GM23338 (cell line): ENCODE results near the gene DCAF11. TPM values are rescaled to one million over a fixed set of nuclear protein-coding genes. Genes with fewer than 3 reads are reported as not detected.

Experiments
- ATAC-seq: fragments of 200-7000 bp; cut with Tn5 transposase; 3 replicates; pipeline ENCODE4 v1.9.1; 2020
- DNase-seq: peaks from one replicate; pipeline ENCODE4 v3.0.0-alpha.2; 2015; ENCODE audit warnings: low spot score
- H2AFZ ChIP-seq: fragments of 200-600 bp; sonication (generic); 2 replicates; pipeline ENCODE4 v1.8.0; 2016; ENCODE audit warnings: antibody characterized with exemption, mild to moderate bottlenecking, moderate library complexity
- H3F3A ChIP-seq: fragments of 200-600 bp; sonication (generic); replicated peaks from 2 replicates; pipeline ENCODE4 v1.8.0; 2017; ENCODE audit warnings: antibody characterized with exemption, mixed run types, low read depth
- H3K27ac ChIP-seq: fragments of 200-600 bp; sonication (generic); 2 replicates; pipeline ENCODE4 v1.6.1; 2016; ENCODE audit warnings: low read depth
- H3K27me3 ChIP-seq: fragments of 200-600 bp; sonication (generic); 2 replicates; pipeline ENCODE4 v1.8.0; 2016; ENCODE audit warnings: mild to moderate bottlenecking, mixed run types, moderate library complexity; ENCODE audit not compliant: insufficient read depth
- H3K36me3 ChIP-seq: fragments of 200-600 bp; sonication (generic); 2 replicates; pipeline ENCODE4 v1.8.0; 2016; ENCODE audit warnings: mild to moderate bottlenecking; ENCODE audit not compliant: insufficient read depth
- H3K4me1 ChIP-seq: fragments of 200-600 bp; sonication (generic); 2 replicates; pipeline ENCODE4 v1.8.0; 2016; ENCODE audit warnings: mild to moderate bottlenecking, moderate library complexity; ENCODE audit not compliant: insufficient read depth
- H3K4me2 ChIP-seq: fragments of 200-600 bp; sonication (generic); 2 replicates; pipeline ENCODE4 v1.7.1; 2017; ENCODE audit warnings: mixed run types
- H3K4me3 ChIP-seq: fragments of 200-600 bp; sonication (generic); 2 replicates; pipeline ENCODE4 v1.6.1; 2016; ENCODE audit warnings: mixed run types
- H3K79me2 ChIP-seq: fragments of 200-600 bp; sonication (generic); replicated peaks from 2 replicates; pipeline ENCODE4 v1.8.0; 2017; ENCODE audit warnings: mild to moderate bottlenecking; ENCODE audit not compliant: insufficient read depth
- H3K9me2 ChIP-seq: fragments of 200-600 bp; sonication (generic); 2 replicates; pipeline ENCODE4 v1.8.0; 2017; ENCODE audit not compliant: insufficient read depth
- H4K20me1 ChIP-seq: fragments of 200-600 bp; sonication (generic); replicated peaks from 2 replicates; pipeline ENCODE4 v1.8.0; 2017; ENCODE audit warnings: mild to moderate bottlenecking; ENCODE audit not compliant: insufficient read depth
- H3K27ac Mint-ChIP-seq: 2 replicates; pipeline ENCODE4 v1.8.0; 2020; ENCODE audit warnings: inconsistent platforms, mild to moderate bottlenecking, moderate library complexity, mixed read lengths
- H3K27me3 Mint-ChIP-seq: 3 replicates; pipeline ENCODE4 v1.8.0; 2022; ENCODE audit warnings: low read depth, mild to moderate bottlenecking, moderate library complexity, mixed read lengths, inconsistent platforms; ENCODE audit not compliant: insufficient read depth, poor library complexity
- H3K36me3 Mint-ChIP-seq: 3 replicates; pipeline ENCODE4 v1.8.0; 2021; ENCODE audit warnings: low read depth, mild to moderate bottlenecking, inconsistent platforms, moderate library complexity, mixed read lengths
- H3K4me1 Mint-ChIP-seq: 3 replicates; pipeline ENCODE4 v1.8.0; 2020; ENCODE audit warnings: mild to moderate bottlenecking, inconsistent platforms, mixed read lengths
- H3K4me3 Mint-ChIP-seq: 3 replicates; pipeline ENCODE4 v1.8.0; 2021; ENCODE audit warnings: moderate library complexity, mild to moderate bottlenecking, inconsistent platforms, mixed read lengths
- H3K9me3 Mint-ChIP-seq: 3 replicates; pipeline ENCODE4 v1.8.0; 2020; ENCODE audit warnings: moderate library complexity, mild to moderate bottlenecking, inconsistent platforms, mixed read lengths
- CREB1 ChIP-seq: fragments of 250-450 bp; sonication (Bioruptor Pico); IDR thresholded peaks from 2 replicates; pipeline ENCODE4 v1.5.0; 2020; ENCODE audit warnings: low read depth, mild to moderate bottlenecking, moderate library complexity
- ETS1 ChIP-seq: IDR thresholded peaks from 2 replicates; pipeline ENCODE4 v1.6.1; 2016; ENCODE audit warnings: antibody characterized with exemption
- EZH2 ChIP-seq: fragments of 200-600 bp; sonication (generic); IDR thresholded peaks from one replicate; pipeline ENCODE4 v1.8.0; 2017; ENCODE audit warnings: antibody characterized with exemption, mild to moderate bottlenecking, low read depth; ENCODE audit not compliant: unreplicated experiment
- EZH2phosphoT487 ChIP-seq: fragments of 200-600 bp; sonication (generic); IDR thresholded peaks from one replicate; pipeline ENCODE4 v1.8.1; 2018; ENCODE audit warnings: antibody characterized with exemption; ENCODE audit not compliant: unreplicated experiment
- JUNB ChIP-seq: IDR thresholded peaks from one replicate; pipeline ENCODE4 v1.6.1; 2016; ENCODE audit warnings: antibody characterized with exemption; ENCODE audit not compliant: unreplicated experiment
- NANOG ChIP-seq: IDR thresholded peaks from 2 replicates; pipeline ENCODE4 v1.6.1; 2016; ENCODE audit warnings: antibody characterized with exemption, borderline replicate concordance
- POLR2AphosphoS5 ChIP-seq: IDR thresholded peaks from 2 replicates; pipeline ENCODE4 v1.6.1; 2016; ENCODE audit warnings: antibody characterized with exemption, low read depth
- STAT1 ChIP-seq: IDR thresholded peaks from one replicate; pipeline ENCODE4 v1.6.1; 2016; ENCODE audit warnings: antibody characterized with exemption; ENCODE audit not compliant: unreplicated experiment
- ZNF114 ChIP-seq: fragments of 250-450 bp; sonication (Bioruptor Pico); IDR thresholded peaks from 2 replicates; pipeline ENCODE4 v1.5.0; 2020; ENCODE audit warnings: mild to moderate bottlenecking, moderate library complexity
- ZNF331 ChIP-seq: fragments of 250-450 bp; sonication (Bioruptor Pico); IDR thresholded peaks from 2 replicates; pipeline ENCODE4 v1.5.0; 2020; ENCODE audit warnings: low read depth, mild to moderate bottlenecking, moderate library complexity
- polyA plus RNA-seq: library from polyadenylated mRNA; unstranded; fragments of >200 nt; fragmentation: Nextera tagmentation; extraction: Ambion mirVana; gene quantifications from 2 replicates; pipeline ENCODE4 v1.2.1, GENCODE V29; 2016
- total RNA-seq: library from RNA; depleted of rRNA; stranded (reverse); fragments of >200 nt; shearing (Covaris generic); gene quantifications from 2 replicates; pipeline ENCODE4 v1.2.3, GENCODE V29; 2014
- TF ChIP-seq, protein P1 (sequence below): IDR thresholded peaks from one replicate; pipeline ENCODE4 v1.6.1; 2018; ENCODE audit warnings: antibody characterized with exemption; ENCODE audit not compliant: unreplicated experiment
- TF ChIP-seq, protein P2 (sequence below): fragments of 250-450 bp; sonication (Bioruptor Pico); IDR thresholded peaks from 2 replicates; pipeline ENCODE4 v1.5.0; 2020; ENCODE audit warnings: mild to moderate bottlenecking, moderate library complexity
- TF ChIP-seq, protein P3 (sequence below), 2 experiments: fragments of 200-600 bp in 1 of 2; sonication (generic) in 1 of 2; conservative IDR thresholded peaks; 2 replicates each; pipeline versions ENCODE4 v1.5.1 to v1.6.1; 2016 to 2017; ENCODE audit warnings: antibody characterized with exemption in 2 of 2, low read depth in 2 of 2, mild to moderate bottlenecking in 2 of 2, moderate library complexity in 1 of 2

Gene DCAF11
- total and polyA plus RNA-seq, 2 experiments from 2014 or later: 18.6 to 93.2 TPM

DNA sequence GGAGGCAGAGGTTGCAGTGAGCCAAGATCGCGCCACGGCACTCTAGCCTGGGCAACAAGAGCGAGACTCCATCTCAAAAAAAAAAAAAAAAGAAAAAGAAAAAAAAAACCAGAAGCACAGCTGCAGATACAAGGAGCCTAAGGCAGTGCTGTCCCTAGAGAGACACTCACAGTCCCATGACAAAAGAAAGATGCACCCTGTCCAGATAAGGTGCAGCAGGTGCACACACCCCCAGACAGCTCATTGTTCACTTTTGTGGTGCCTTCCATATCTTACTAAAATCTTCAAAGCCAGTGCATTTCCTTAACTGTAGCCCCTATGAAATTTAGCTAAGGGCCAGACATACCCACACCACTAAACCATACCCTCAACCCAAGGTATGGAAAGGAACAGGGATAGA is 7.8 kb downstream of the DCAF11 start:
- H3K27ac Mint-ChIP-seq: no peak overlapping the region
- no peaks in the 10 kb centered on the region; the same call in 1 of the 2 replicates for H4K20me1 ChIP-seq
- no peak for DNase-seq
- H2AFZ ChIP-seq: no peak overlapping the region
- ATAC-seq: no peak
- no peaks in the 10 kb centered on the region for H3F3A ChIP-seq
- no peaks in the 10 kb centered on the region for H3K9me2 ChIP-seq
- H3K27me3 Mint-ChIP-seq: no peaks in the 10 kb centered on the region
- no peak overlapping the region for H3K4me3 ChIP-seq
- no peaks in the 10 kb centered on the region for H3K4me1 ChIP-seq
- no peaks in the 10 kb centered on the region for H3K4me1 Mint-ChIP-seq
- H3K9me3 Mint-ChIP-seq: no peaks in the 10 kb centered on the region
- no peaks in the 10 kb centered on the region for H3K27me3 ChIP-seq
- H3K4me3 Mint-ChIP-seq: no peak overlapping the region
- peaks cover 53% of the 10 kb centered on the region for H3K36me3 Mint-ChIP-seq
- H3K79me2 ChIP-seq: no peaks in the 10 kb centered on the region
- peaks cover 19% of the 10 kb centered on the region; the same call in 1 of the 2 replicates for H3K36me3 ChIP-seq
- TF ChIP-seq EZH2 (no peak), ZNF114 (no peak), NANOG (no peak), ETS1 (no peak), POLR2AphosphoS5 (no peak), JUNB (no peak), ZNF331 (CRISPR knock-in tag) (no peak), STAT1 (no peak), CREB1 (CRISPR knock-in tag) (no peak), EZH2phosphoT487 (no peak)
- TF ChIP-seq, protein P1, sequence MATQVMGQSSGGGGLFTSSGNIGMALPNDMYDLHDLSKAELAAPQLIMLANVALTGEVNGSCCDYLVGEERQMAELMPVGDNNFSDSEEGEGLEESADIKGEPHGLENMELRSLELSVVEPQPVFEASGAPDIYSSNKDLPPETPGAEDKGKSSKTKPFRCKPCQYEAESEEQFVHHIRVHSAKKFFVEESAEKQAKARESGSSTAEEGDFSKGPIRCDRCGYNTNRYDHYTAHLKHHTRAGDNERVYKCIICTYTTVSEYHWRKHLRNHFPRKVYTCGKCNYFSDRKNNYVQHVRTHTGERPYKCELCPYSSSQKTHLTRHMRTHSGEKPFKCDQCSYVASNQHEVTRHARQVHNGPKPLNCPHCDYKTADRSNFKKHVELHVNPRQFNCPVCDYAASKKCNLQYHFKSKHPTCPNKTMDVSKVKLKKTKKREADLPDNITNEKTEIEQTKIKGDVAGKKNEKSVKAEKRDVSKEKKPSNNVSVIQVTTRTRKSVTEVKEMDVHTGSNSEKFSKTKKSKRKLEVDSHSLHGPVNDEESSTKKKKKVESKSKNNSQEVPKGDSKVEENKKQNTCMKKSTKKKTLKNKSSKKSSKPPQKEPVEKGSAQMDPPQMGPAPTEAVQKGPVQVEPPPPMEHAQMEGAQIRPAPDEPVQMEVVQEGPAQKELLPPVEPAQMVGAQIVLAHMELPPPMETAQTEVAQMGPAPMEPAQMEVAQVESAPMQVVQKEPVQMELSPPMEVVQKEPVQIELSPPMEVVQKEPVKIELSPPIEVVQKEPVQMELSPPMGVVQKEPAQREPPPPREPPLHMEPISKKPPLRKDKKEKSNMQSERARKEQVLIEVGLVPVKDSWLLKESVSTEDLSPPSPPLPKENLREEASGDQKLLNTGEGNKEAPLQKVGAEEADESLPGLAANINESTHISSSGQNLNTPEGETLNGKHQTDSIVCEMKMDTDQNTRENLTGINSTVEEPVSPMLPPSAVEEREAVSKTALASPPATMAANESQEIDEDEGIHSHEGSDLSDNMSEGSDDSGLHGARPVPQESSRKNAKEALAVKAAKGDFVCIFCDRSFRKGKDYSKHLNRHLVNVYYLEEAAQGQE: no peak
- TF ChIP-seq, protein P2, sequence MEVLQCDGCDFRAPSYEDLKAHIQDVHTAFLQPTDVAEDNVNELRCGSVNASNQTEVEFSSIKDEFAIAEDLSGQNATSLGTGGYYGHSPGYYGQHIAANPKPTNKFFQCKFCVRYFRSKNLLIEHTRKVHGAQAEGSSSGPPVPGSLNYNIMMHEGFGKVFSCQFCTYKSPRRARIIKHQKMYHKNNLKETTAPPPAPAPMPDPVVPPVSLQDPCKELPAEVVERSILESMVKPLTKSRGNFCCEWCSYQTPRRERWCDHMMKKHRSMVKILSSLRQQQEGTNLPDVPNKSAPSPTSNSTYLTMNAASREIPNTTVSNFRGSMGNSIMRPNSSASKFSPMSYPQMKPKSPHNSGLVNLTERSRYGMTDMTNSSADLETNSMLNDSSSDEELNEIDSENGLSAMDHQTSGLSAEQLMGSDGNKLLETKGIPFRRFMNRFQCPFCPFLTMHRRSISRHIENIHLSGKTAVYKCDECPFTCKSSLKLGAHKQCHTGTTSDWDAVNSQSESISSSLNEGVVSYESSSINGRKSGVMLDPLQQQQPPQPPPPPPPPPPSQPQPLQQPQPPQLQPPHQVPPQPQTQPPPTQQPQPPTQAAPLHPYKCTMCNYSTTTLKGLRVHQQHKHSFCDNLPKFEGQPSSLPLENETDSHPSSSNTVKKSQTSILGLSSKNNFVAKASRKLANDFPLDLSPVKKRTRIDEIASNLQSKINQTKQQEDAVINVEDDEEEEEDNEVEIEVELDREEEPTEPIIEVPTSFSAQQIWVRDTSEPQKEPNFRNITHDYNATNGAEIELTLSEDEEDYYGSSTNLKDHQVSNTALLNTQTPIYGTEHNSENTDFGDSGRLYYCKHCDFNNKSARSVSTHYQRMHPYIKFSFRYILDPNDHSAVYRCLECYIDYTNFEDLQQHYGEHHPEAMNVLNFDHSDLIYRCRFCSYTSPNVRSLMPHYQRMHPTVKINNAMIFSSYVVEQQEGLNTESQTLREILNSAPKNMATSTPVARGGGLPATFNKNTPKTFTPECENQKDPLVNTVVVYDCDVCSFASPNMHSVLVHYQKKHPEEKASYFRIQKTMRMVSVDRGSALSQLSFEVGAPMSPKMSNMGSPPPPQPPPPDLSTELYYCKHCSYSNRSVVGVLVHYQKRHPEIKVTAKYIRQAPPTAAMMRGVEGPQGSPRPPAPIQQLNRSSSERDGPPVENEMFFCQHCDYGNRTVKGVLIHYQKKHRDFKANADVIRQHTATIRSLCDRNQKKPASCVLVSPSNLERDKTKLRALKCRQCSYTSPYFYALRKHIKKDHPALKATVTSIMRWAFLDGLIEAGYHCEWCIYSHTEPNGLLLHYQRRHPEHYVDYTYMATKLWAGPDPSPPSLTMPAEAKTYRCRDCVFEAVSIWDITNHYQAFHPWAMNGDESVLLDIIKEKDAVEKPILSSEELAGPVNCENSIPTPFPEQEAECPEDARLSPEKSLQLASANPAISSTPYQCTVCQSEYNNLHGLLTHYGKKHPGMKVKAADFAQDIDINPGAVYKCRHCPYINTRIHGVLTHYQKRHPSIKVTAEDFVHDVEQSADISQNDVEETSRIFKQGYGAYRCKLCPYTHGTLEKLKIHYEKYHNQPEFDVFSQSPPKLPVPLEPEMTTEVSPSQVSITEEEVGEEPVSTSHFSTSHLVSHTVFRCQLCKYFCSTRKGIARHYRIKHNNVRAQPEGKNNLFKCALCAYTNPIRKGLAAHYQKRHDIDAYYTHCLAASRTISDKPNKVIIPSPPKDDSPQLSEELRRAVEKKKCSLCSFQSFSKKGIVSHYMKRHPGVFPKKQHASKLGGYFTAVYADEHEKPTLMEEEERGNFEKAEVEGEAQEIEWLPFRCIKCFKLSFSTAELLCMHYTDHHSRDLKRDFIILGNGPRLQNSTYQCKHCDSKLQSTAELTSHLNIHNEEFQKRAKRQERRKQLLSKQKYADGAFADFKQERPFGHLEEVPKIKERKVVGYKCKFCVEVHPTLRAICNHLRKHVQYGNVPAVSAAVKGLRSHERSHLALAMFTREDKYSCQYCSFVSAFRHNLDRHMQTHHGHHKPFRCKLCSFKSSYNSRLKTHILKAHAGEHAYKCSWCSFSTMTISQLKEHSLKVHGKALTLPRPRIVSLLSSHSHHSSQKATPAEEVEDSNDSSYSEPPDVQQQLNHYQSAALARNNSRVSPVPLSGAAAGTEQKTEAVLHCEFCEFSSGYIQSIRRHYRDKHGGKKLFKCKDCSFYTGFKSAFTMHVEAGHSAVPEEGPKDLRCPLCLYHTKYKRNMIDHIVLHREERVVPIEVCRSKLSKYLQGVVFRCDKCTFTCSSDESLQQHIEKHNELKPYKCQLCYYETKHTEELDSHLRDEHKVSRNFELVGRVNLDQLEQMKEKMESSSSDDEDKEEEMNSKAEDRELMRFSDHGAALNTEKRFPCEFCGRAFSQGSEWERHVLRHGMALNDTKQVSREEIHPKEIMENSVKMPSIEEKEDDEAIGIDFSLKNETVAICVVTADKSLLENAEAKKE (CRISPR knock-in tag): no peak
- TF ChIP-seq, protein P3, sequence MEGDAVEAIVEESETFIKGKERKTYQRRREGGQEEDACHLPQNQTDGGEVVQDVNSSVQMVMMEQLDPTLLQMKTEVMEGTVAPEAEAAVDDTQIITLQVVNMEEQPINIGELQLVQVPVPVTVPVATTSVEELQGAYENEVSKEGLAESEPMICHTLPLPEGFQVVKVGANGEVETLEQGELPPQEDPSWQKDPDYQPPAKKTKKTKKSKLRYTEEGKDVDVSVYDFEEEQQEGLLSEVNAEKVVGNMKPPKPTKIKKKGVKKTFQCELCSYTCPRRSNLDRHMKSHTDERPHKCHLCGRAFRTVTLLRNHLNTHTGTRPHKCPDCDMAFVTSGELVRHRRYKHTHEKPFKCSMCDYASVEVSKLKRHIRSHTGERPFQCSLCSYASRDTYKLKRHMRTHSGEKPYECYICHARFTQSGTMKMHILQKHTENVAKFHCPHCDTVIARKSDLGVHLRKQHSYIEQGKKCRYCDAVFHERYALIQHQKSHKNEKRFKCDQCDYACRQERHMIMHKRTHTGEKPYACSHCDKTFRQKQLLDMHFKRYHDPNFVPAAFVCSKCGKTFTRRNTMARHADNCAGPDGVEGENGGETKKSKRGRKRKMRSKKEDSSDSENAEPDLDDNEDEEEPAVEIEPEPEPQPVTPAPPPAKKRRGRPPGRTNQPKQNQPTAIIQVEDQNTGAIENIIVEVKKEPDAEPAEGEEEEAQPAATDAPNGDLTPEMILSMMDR (conservative IDR thresholded peaks at IDR 0.05; ENCODE audit: low read depth in 2 of 2): no peak
- H3K4me2 ChIP-seq: no peak overlapping the region
- no peak overlapping the region for H3K27ac ChIP-seq
